HepG2 (cell line): ENCODE measurements around the gene EEF1AKMT3. TPM values are rescaled to one million over a fixed set of nuclear protein-coding genes. Genes with fewer than 3 reads are reported as not detected.

Source experiments
- ATAC-seq: fragments of 200-7000 bp; cut with Tn5 transposase; 3 replicates; pipeline ENCODE4 v1.9.1; 2020; ENCODE audit warnings: mild to moderate bottlenecking, moderate library complexity
- BruUV-seq: library from RNA; stranded (reverse); fragments of 400-500 nt; replicated peaks from 2 replicates; lab custom pipeline; 2021; lab: Mats Ljungman, UMichigan
- CTCF ChIA-PET: fragments of 300-600 bp; formaldehyde crosslinking; extraction: SDS; loops from one replicate; lab custom pipeline; 2021; ENCODE audit warnings: low total read pairs, inconsistent platforms, low intra/inter-chr PET ratio; lab: Yijun Ruan, JAX
- POLR2A ChIA-PET: fragments of 350-600 bp; sonication (Branson Sonifier 250); formaldehyde crosslinking; loops from one replicate; lab custom pipeline; 2020; ENCODE audit warnings: antibody characterized with exemption, inconsistent platforms; lab: Yijun Ruan, JAX
- DNase-seq: peaks from one replicate; pipeline ENCODE4 v3.0.0-alpha.2; 2015; ENCODE audit warnings: low spot score
- FAIRE-seq: peaks from 3 replicates; lab custom pipeline; 2011; peaks lifted over from hg19 to GRCh38; lab: Jason Lieb, UNC
- H2AFZ ChIP-seq: one replicate; pipeline ENCODE4 v1.6.1; 2011; ENCODE audit warnings: low read length, inconsistent platforms
- H3K27ac ChIP-seq: fragments of 300-600 bp; 3 replicates; pipeline ENCODE4 v1.8.0; 2011; ENCODE audit warnings: mixed run types, mild to moderate bottlenecking, mixed read lengths, low read length, inconsistent platforms; ENCODE audit not compliant: insufficient read depth; ENCODE audit errors: extremely low read length
- H3K27me3 ChIP-seq, 2 experiments: fragments of 200-600 bp in 1 of 2; 2 replicates in 1 of 2; 3 replicates in 1 of 2; pipeline versions ENCODE4 v1.6.0 to v1.8.0; 2011; ENCODE audit warnings: low read length in 2 of 2, mild to moderate bottlenecking in 2 of 2, moderate library complexity in 2 of 2, inconsistent platforms in 1 of 2; ENCODE audit not compliant: insufficient read depth in 2 of 2, control insufficient read depth in 1 of 2
- H3K36me3 ChIP-seq, 2 experiments: fragments of 200-600 bp in 1 of 2; replicated peaks in 1 of 2; 2 replicates in 1 of 2; 3 replicates in 1 of 2; pipeline versions ENCODE4 v1.5.1 to v1.8.0; 2011; ENCODE audit warnings: low read length in 2 of 2, inconsistent platforms in 1 of 2; ENCODE audit not compliant: insufficient read depth in 2 of 2, control insufficient read depth in 1 of 2
- H3K4me1 ChIP-seq: 2 replicates; pipeline ENCODE4 v1.5.1; 2012; ENCODE audit warnings: low read length, inconsistent platforms; ENCODE audit not compliant: insufficient read depth
- H3K4me2 ChIP-seq: 2 replicates; pipeline ENCODE4 v1.6.0; 2011; ENCODE audit warnings: low read depth, low read length, inconsistent platforms
- H3K4me3 ChIP-seq, 3 experiments: fragments of 200-600 bp in 1 of 3; sonication (generic), shearing (Covaris generic) in 1 of 3; replicated peaks in 1 of 3; 2 replicates each; pipeline ENCODE4 v1.5.1; 2011 to 2016; ENCODE audit warnings: low read length in 3 of 3, inconsistent platforms in 2 of 3, low read depth in 2 of 3, mild to moderate bottlenecking in 2 of 3, control low read depth in 1 of 3, mixed read lengths in 1 of 3; ENCODE audit not compliant: insufficient read depth in 1 of 3
- H3K79me2 ChIP-seq: one replicate; pipeline ENCODE4 v1.6.1; 2011; ENCODE audit warnings: low read length, inconsistent platforms; ENCODE audit not compliant: insufficient read depth
- H3K9ac ChIP-seq: 2 replicates; pipeline ENCODE4 v1.6.0; 2011; ENCODE audit warnings: mild to moderate bottlenecking, low read depth, low read length, inconsistent platforms; ENCODE audit not compliant: insufficient read depth
- H3K9me3 ChIP-seq: 2 replicates; pipeline ENCODE4 v1.5.1; 2012; ENCODE audit warnings: mild to moderate bottlenecking, low read length
- H4K20me1 ChIP-seq: 2 replicates; pipeline ENCODE4 v1.6.0; 2011; ENCODE audit warnings: inconsistent platforms, mild to moderate bottlenecking, low read length, moderate library complexity; ENCODE audit not compliant: insufficient read depth
- AKNA ChIP-seq: sonication (generic); formaldehyde crosslinking; IDR thresholded peaks from 2 replicates; pipeline ENCODE4 v1.4.0; 2020; ENCODE audit warnings: missing genetic modification reagents, borderline replicate concordance
- ELF1 ChIP-seq: sonication (generic); formaldehyde crosslinking; IDR thresholded peaks from 2 replicates; pipeline ENCODE4 v1.4.0; 2020; ENCODE audit warnings: missing genetic modification reagents
- MTF2 ChIP-seq: sonication (generic); formaldehyde crosslinking; IDR thresholded peaks from 2 replicates; pipeline ENCODE4 v1.5.0; 2020; ENCODE audit warnings: missing genetic modification reagents, borderline replicate concordance
- REL ChIP-seq: sonication (generic); formaldehyde crosslinking; conservative IDR thresholded peaks from 2 replicates; pipeline ENCODE4 v1.8.0; 2022; ENCODE audit warnings: mild to moderate bottlenecking, missing genetic modification reagents, moderate library complexity
- ZNF343 ChIP-seq: sonication (generic); formaldehyde crosslinking; IDR thresholded peaks from 2 replicates; pipeline ENCODE4 v1.4.0; 2020; ENCODE audit warnings: mild to moderate bottlenecking, missing genetic modification reagents
- ZNF777 ChIP-seq: sonication (generic); formaldehyde crosslinking; IDR thresholded peaks from 2 replicates; pipeline ENCODE4 v1.4.0; 2020; ENCODE audit warnings: missing genetic modification reagents
- ZNF780A ChIP-seq: sonication (generic); formaldehyde crosslinking; IDR thresholded peaks from 2 replicates; pipeline ENCODE4 v1.8.0; 2022; ENCODE audit warnings: mild to moderate bottlenecking, missing genetic modification reagents, moderate library complexity
- WGBS: methylation state at CpG from one replicate; pipeline ENCODE4 v1.1.6; 2017; ENCODE audit warnings: low lambda C conversion rate; 5-methylcytosine and 5-hydroxymethylcytosine counted together
- in situ Hi-C: cut with HindIII; loops from 2 replicates; pipeline ENCODE4 v1.10.0; 2017; ENCODE audit warnings: low pct_unique_long_range_greater_than_20kb; ENCODE audit not compliant: extremely low pct_ligation_motif_present
- intact Hi-C: fragments of 100-400 bp; cut with micrococcal nuclease; formaldehyde crosslinking; loops from one replicate; pipeline ENCODE4 v1.10.0; 2022; ENCODE audit not compliant: unreplicated experiment
- polyA plus RNA-seq, 8 experiments: library from polyadenylated mRNA; depleted of rRNA in 3 of 8; stranded (reverse) in 7 of 8; unstranded in 1 of 8; fragments of >200 nt; fragmentation: Illumina TruSeq in 4 of 8; extraction: Trizol in 4 of 8; gene quantifications; 2 replicates each; pipeline versions ENCODE4 v1.2.1 to v1.2.3, GENCODE V29; 2011 to 2016; ENCODE audit warnings: low read depth in 4 of 8, missing spikeins in 1 of 8, mixed read lengths in 1 of 8; ENCODE audit not compliant: insufficient read depth in 1 of 8
- total RNA-seq, 5 experiments: library from RNA; depleted of rRNA; stranded (reverse); fragments of >200 nt; fragmentation: Illumina TruSeq; extraction: Trizol; gene quantifications; 2 replicates each; pipeline ENCODE4 v1.2.3, GENCODE V29; 2016; ENCODE audit warnings: low read depth in 1 of 5
- TF ChIP-seq, protein P1 (sequence below): sonication (generic); formaldehyde crosslinking; IDR thresholded peaks from 2 replicates; pipeline ENCODE4 v1.4.0; 2020; ENCODE audit warnings: missing genetic modification reagents, mild to moderate bottlenecking, borderline replicate concordance
- TF ChIP-seq, protein P2 (sequence below): sonication (generic); formaldehyde crosslinking; IDR thresholded peaks from 2 replicates; pipeline ENCODE4 v1.4.0; 2020; ENCODE audit warnings: missing genetic modification reagents, borderline replicate concordance

The EEF1AKMT3 gene
- total and polyA plus RNA-seq, 2 of the 13 experiments (the other 11 are each of a cell fraction or from before 2014, with no cell fraction given): 4.7 to 11.4 TPM

DNA sequence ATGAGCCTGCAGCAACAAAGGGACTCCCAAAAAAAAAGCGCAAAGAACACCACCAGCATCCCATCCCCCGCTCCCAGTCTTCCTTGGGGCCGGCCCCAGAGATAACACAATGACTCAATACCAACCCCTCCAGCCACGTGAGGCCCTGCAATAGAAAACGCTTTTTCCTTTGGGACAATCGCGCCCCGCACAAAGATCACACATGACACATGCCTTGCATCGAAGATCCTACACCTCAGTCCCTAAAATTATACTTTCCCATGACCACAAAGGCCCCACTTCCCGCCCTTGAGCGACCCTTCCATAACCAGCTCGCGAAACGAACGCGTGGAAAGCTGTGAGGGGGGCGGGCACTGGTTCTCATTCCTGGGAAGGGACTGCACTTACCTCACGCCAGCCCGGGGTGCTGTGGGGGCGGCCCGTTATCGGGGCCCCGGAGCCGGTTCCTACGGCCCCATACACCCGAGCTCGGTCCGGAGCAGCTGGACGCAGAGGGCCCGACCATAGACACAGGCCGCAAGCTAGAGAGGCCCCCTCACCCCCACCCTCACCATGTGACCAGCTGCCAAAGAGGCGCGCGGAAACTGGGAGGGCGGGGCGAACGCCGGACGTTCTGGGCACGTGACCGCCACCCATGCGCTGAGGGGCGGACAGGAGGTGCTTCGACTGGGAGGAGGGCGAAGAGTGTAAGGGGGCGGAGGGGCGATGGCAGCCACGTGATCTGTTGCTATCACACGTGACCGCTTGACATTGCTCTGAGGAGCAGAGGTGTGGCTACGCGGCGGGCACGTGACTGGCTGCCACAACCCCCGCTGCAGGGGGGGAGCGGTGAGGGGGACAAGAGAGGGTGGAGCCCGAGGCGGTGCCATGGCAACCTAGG lies 20.4 kb upstream of the EEF1AKMT3 start, which contains the start of gene CDK4:
Gene CDK4 (minus strand): TSS at position 523 of the 880 bp plus-strand sequence. CDS start 593 bp downstream, outside the sequence.
- POLR2A ChIA-PET: interaction anchor here (0.6 to 1.1 kb wide), 8 partner anchors 9 to 95 kb away, joined by 3 to 4 read pairs (median 3); partner anchors contain the start of genes CTDSP2, EEF1AKMT3, METTL1 and OS9
- 0 out of 2 replicates have a peak, but pooled peaks cover 5% of the 10 kb centered on the region for H4K20me1 ChIP-seq
- peak; percentile 77 for ATAC-seq
- TF ChIP-seq ZNF777: peak; percentile 73
- TF ChIP-seq ELF1 (CRISPR knock-in tag): peak; percentile 74
- TF ChIP-seq AKNA: no peak; the same call in 1 of the 2 replicates
- TF ChIP-seq MTF2 (CRISPR knock-in tag): no peak; the same call in 1 of the 2 replicates
- TF ChIP-seq, protein P1, sequence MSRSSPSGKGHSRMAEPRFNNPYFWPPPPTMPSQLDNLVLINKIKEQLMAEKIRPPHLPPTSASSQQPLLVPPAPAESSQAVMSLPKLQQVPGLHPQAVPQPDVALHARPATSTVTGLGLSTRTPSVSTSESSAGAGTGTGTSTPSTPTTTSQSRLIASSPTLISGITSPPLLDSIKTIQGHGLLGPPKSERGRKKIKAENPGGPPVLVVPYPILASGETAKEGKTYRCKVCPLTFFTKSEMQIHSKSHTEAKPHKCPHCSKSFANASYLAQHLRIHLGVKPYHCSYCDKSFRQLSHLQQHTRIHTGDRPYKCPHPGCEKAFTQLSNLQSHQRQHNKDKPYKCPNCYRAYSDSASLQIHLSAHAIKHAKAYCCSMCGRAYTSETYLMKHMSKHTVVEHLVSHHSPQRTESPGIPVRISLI (CRISPR knock-in tag): peak; percentile 62; the same call in 1 of the 2 replicates
- TF ChIP-seq REL (CRISPR knock-in tag): peak; percentile 83; the same call in 1 of the 2 replicates
- TF ChIP-seq ZNF780A: peak; percentile 60; the same call in 1 of the 2 replicates
- peak; percentile 93 for TF ChIP-seq ZNF343 (CRISPR knock-in tag)
- TF ChIP-seq, protein P2, sequence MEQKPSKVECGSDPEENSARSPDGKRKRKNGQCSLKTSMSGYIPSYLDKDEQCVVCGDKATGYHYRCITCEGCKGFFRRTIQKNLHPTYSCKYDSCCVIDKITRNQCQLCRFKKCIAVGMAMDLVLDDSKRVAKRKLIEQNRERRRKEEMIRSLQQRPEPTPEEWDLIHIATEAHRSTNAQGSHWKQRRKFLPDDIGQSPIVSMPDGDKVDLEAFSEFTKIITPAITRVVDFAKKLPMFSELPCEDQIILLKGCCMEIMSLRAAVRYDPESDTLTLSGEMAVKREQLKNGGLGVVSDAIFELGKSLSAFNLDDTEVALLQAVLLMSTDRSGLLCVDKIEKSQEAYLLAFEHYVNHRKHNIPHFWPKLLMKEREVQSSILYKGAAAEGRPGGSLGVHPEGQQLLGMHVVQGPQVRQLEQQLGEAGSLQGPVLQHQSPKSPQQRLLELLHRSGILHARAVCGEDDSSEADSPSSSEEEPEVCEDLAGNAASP (CRISPR knock-in tag): peak; percentile 76

More for the DNA sequence above, 20.4 kb upstream of the EEF1AKMT3 start, which contains the start of gene CDK4:
- FAIRE-seq (peak; percentile 98), DNase-seq (peak; percentile 99)
- Histone ChIP-seq H3K4me3 (peak within 1 kb of the TSS; percentile 72 to 87 (median 78)), H3K9ac (peak within 1 kb of the TSS; percentile 96), H3K9me3 (no peaks in the 10 kb centered on the region), H3K79me2 (peaks cover 24% of the 10 kb centered on the region), H2AFZ (no peak within 1 kb of the TSS), H3K4me1 (peaks cover 43% of the 10 kb centered on the region), H3K36me3 (peaks cover 10 to 27% of the 10 kb centered on the region in 2 experiments), H3K4me2 (peak within 1 kb of the TSS; percentile 98), H3K27me3 (no peaks in the 10 kb centered on the region; a peak in 1 of 5 replicates), H3K27ac (peak within 1 kb of the TSS; percentile 87)
- intact Hi-C loops (loop anchor here (1.0 kb wide), 1 partner anchor 8 kb away; no protein-coding TSS in a partner anchor), in situ Hi-C loops (no loop called here)
- 0% methylated on average over 21 of the region's 58 CpGs for WGBS
- TSS peak; percentile 81 for BruUV-seq
- CTCF ChIA-PET: no interaction called here
